Nephron (organoid): ENCODE results near the gene ZBTB16.

Experiments
- H3K27ac Mint-ChIP-seq, 3 experiments: 2 replicates each; pipeline ENCODE4 v1.8.0; 2020; ENCODE audit warnings: mixed read lengths in 3 of 3, mild to moderate bottlenecking in 2 of 3, moderate library complexity in 1 of 3
- H3K27me3 Mint-ChIP-seq: 2 replicates; pipeline ENCODE4 v1.8.0; 2021; ENCODE audit warnings: low read depth, mild to moderate bottlenecking, moderate library complexity, mixed read lengths
- H3K36me3 Mint-ChIP-seq: 2 replicates; pipeline ENCODE4 v1.8.0; 2020; ENCODE audit warnings: low read depth, mixed read lengths
- H3K4me1 Mint-ChIP-seq: 2 replicates; pipeline ENCODE4 v1.8.0; 2020; ENCODE audit warnings: mixed read lengths
- H3K4me3 Mint-ChIP-seq, 3 experiments: 2 replicates each; pipeline ENCODE4 v1.8.0; 2020; ENCODE audit warnings: mild to moderate bottlenecking in 3 of 3, mixed read lengths in 3 of 3, moderate library complexity in 2 of 3
- H3K9me3 Mint-ChIP-seq: 2 replicates; pipeline ENCODE4 v1.8.0; 2020; ENCODE audit warnings: mixed read lengths
- CTCF ChIP-seq, 3 experiments: fragments of 200-600 bp; sonication (generic); IDR thresholded peaks; one replicate each; pipeline ENCODE4 v1.5.0; 2021; ENCODE audit warnings: antibody characterized with exemption in 3 of 3; ENCODE audit not compliant: unreplicated experiment in 3 of 3

ZBTB16 gene

GRCh38 chr11:114066046-114066648 lies 6.6 kb downstream of the ZBTB16 start:
- TF ChIP-seq CTCF (IDR thresholded peaks at IDR 0.05; ENCODE audit: unreplicated experiment in 3 of 3) = no peak
- no peaks in the 10 kb centered on the region for H3K4me1 Mint-ChIP-seq
- no peak overlapping the region for H3K27ac Mint-ChIP-seq
- peaks cover 7% of the 10 kb centered on the region for H3K36me3 Mint-ChIP-seq
- no peak overlapping the region for H3K4me3 Mint-ChIP-seq
- H3K9me3 Mint-ChIP-seq = no peaks in the 10 kb centered on the region
- H3K27me3 Mint-ChIP-seq = peaks cover 60% of the 10 kb centered on the region

- Mint-ChIP-seq H3K27me3 (peaks cover 55% of the 10 kb centered on the region), H3K9me3 (no peaks in the 10 kb centered on the region), H3K4me1 (no peaks in the 10 kb centered on the region), H3K27ac (no peak overlapping the region), H3K4me3 (no peak overlapping the region), H3K36me3 (peaks cover 6% of the 10 kb centered on the region)
- TF ChIP-seq CTCF (IDR thresholded peaks at IDR 0.05; ENCODE audit: unreplicated experiment in 3 of 3) = no peak
These were observed 8.8 kb downstream of the ZBTB16 start for GRCh38 chr11:114068327-114068726.

- H3K4me1 Mint-ChIP-seq = peaks cover under 1% of the 10 kb centered on the region
- peaks cover 57% of the 10 kb centered on the region for H3K27me3 Mint-ChIP-seq
- no peak for TF ChIP-seq CTCF (IDR thresholded peaks at IDR 0.05; ENCODE audit: unreplicated experiment in 3 of 3)
- H3K9me3 Mint-ChIP-seq = no peaks in the 10 kb centered on the region
- H3K4me3 Mint-ChIP-seq = no peak overlapping the region
- H3K36me3 Mint-ChIP-seq = no peaks in the 10 kb centered on the region
- no peak overlapping the region for H3K27ac Mint-ChIP-seq
These were observed 11.1 kb downstream of the ZBTB16 start for GRCh38 chr11:114070464-114071139.

- no peak overlapping the region for H3K27ac Mint-ChIP-seq
- no peaks in the 10 kb centered on the region for H3K36me3 Mint-ChIP-seq
- no peak overlapping the region for H3K4me3 Mint-ChIP-seq
- H3K9me3 Mint-ChIP-seq = no peaks in the 10 kb centered on the region
- TF ChIP-seq CTCF (IDR thresholded peaks at IDR 0.05; ENCODE audit: unreplicated experiment in 3 of 3) = no peak
- H3K27me3 Mint-ChIP-seq = peaks cover 62% of the 10 kb centered on the region
- peaks cover 18% of the 10 kb centered on the region for H3K4me1 Mint-ChIP-seq
These were observed 13.7 kb downstream of the ZBTB16 start for GRCh38 chr11:114073007-114073827.

GRCh38 chr11:114073828-114074381 lies 14.4 kb downstream of the ZBTB16 start:
- no peak for TF ChIP-seq CTCF (IDR thresholded peaks at IDR 0.05; ENCODE audit: unreplicated experiment in 3 of 3)
- Mint-ChIP-seq H3K27me3 (peaks cover 67% of the 10 kb centered on the region), H3K4me3 (no peak overlapping the region), H3K27ac (no peak overlapping the region), H3K9me3 (no peaks in the 10 kb centered on the region), H3K36me3 (no peaks in the 10 kb centered on the region), H3K4me1 (peaks cover 23% of the 10 kb centered on the region)
